ENCODE measurements around the gene ZNF227.
A peak's percentile ranks its signal among the peaks of the same experiment; 100 is the strongest.
"Not testable (repeated sequence)": the region's sequence is repeated elsewhere in the genome, so short reads cannot be mapped to it uniquely, and the experiment has no call there.

The ZNF227 gene

DNA sequence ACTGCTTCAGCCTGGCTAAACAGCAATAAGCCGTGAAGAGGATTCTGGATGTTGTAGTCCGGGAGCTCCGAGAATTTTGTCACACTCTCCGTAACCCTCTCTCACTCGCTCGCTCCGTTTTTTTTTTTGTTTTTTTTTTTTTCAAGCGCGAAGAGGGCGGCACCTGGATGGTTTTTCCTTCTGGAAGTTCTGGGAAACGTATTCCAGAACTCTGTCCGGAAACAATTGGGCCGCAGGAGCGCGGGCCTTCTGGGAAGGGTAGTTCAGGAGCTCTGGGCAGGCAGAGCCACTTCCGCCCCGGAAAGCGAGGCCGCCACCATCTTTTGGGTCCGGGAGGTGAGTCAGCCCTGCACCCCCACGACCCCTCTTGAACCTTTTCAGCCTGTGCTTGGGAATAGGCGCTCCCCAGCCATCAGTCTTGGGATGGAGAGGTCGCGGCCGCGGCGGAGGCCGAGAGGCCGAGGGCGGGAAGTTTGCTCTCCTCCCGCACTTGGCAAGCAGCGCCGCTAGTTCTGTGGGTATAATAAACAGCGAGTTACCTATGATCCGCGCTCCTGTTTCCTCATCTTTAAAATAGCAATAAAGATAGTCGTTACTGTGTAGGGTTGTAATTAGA, at the start of gene ZNF227:
ZNF227 (plus strand) TSS at position 283 of the 616 bp plus-strand sequence. CDS start 5,261 bp downstream, outside the sequence.
- DNase-seq, result peak; percentile 83

DNA sequence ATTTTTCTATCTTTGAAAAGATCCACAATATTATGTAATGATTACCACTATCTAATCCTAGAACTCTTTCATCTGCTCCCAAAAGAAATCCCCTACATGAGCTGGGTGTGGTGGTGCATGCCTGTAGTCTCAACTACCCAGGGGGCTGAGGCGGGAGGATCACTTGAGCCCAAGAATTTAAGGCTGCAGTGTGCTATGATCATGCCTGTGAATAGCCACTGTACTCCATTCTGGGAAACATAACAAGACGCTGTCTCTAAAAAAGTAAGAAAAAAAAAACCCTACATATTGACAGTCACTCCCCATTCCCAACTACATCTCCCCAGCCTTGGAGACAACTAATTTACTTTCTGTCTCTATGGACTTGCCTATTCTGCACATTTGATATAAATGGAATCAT, 48.5 kb upstream of the ZNF227 start:
- no peak for DNase-seq

DNA sequence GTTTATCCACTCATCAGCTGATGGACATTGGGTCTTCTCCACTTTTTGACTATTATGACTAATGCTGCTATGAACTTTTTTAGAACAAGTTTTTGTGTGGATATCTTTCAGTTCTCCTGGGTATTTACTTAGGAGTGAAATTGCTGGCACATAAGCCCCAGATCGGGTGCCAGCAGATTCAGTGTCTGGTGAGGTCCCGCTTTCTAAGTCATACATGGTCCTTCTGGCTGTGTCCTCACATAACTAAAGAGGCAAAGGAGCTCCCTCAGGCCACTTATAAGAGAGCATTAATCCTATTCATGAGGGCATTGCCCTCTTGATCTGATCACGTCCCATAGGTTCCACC, 48.0 kb upstream of the ZNF227 start:
- no peak for DNase-seq

- peak; percentile 99 for DNase-seq
Measured at GRCh38 chr19:44164673-44165512, 47.4 kb upstream of the ZNF227 start, which contains the start of gene ZNF226. Gene ZNF226 (plus strand): TSS chr19:44165100. CDS start chr19:44170081, 4,981 bp downstream.

DNA sequence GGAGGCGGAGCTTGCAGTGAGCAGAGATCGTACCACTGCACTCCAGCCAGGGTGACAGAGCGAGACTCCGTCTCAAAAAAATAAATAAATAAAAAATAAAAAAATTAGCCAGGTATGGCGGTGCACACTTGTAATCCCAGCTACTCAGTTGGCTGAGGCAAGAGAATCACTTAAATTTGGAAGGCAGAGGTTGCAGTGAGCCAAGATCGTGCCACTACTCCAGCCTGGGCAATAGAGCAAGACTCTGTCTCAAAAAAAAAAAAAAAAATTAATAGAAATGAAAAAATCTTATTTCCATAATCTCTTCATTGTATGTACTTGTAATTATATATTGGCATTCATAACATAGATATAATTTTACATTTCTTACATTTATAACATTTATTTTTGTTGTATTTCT, 41.7 kb upstream of the ZNF227 start:
- DNase-seq, result not testable (repeated sequence)

DNA sequence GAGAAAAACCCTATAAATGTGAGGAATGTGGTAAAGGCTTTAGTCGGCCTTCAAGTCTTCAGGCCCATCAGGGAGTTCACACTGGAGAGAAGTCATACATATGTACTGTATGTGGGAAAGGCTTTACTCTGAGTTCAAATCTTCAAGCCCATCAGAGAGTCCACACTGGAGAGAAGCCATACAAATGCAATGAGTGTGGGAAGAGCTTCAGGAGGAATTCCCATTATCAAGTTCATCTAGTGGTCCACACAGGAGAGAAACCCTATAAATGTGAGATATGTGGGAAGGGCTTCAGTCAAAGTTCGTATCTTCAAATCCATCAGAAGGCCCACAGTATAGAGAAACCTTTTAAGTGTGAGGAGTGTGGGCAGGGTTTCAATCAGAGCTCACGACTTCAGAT, 35.7 kb upstream of the ZNF227 start:
- DNase-seq, result no peak

DNA sequence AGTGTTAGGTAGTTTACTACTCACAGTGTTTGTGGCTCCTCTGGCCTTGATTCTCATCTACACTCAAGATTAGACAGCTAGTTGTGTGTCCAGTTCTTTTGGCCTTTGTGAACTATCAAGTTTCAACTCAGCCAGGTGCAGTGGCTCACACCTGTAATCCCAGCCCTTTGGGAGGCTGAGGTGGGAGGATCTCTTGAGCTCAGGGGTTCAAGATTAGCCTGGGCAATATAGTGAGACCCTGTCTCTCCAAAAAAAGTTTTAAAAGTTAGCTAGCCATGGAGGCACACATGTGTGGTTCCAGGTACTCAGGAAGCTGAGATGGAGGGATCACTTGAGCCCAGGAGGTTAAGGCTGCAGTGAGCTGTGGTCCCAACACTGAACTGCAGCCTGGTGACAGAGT, 31.4 kb upstream of the ZNF227 start:
- no peak for DNase-seq

DNA sequence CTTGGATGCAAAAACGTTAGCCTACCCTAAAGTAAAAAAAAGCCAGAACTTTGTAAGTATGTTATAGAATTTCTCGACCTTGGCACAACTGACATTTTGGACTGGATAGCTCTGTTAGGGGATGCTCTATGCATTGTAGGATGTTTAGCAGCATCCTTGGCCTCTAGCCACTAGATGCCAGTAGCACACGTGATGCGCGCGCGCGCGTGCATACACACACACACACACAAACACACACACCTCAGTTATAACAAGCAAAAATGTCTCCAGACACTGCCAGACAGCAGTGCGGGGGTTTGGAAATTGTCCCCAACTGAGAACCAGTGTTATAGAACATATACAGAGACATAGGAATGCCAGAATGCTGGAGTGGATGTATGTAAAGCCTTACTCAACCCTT, 30.2 kb upstream of the ZNF227 start:
- no peak for DNase-seq

- DNase-seq, result no peak
Measured at GRCh38 chr19:44190020-44190419, 22.3 kb upstream of the ZNF227 start.

GRCh38 chr19:44192127-44192526, 20.2 kb upstream of the ZNF227 start:
- DNase-seq, result no peak

DNA sequence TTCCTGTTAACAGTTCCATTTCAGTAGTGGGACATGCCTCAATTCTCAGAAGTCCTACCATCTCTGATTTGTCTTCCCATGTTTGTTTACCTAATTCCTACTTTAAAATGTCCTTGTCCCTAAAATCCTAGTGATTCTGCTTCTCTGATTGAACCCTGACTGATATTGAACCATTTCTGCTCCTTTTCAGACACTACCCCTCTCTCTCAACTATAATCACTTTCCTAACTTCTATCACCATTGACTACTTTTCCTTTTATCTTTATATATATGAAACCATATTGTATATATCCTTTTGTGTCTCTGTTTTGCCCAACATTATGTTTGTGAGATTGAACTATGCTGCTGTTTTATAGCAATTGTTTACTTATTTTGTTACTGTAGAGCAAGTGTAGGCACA, 15.6 kb upstream of the ZNF227 start:
- DNase-seq, result no peak

DNA sequence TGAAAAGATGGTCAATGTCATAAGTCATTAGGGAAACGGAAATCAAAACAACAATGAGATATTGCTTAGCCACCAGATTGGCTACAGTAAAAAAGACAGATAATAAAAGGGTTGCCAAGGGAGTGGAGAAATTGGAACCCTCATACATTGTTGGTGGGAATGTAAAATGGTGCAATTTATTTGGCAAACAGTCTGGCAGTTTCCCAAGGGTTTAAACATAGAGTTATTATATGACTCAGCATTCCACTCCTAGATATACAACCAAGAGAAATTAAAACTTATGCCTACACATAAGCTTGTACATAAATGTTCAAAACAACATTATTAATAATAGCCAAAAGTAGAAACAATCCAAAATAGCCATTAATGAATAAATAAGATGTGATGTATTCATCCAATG, 9.9 kb upstream of the ZNF227 start:
- DNase-seq, result no peak

DNA sequence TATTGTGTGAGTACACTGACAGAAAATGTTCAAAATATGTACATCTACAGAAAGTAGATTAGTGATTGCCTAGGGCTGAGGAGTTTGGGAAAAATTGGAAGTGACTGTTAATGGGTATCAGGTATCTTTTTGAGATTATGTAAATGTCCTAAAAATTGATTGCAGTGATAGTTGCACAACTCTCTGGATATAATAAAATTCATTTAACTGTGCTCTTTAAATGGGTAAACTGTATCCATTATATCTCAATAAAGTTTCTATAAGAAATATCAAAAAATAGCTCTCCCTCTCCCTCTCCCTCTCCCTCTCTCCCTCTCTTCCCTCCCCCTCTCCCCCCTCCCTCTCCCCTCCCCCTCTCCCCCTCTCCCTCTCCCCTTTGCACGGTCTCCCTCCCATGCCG, 9.4 kb upstream of the ZNF227 start:
- no peak for DNase-seq

DNA sequence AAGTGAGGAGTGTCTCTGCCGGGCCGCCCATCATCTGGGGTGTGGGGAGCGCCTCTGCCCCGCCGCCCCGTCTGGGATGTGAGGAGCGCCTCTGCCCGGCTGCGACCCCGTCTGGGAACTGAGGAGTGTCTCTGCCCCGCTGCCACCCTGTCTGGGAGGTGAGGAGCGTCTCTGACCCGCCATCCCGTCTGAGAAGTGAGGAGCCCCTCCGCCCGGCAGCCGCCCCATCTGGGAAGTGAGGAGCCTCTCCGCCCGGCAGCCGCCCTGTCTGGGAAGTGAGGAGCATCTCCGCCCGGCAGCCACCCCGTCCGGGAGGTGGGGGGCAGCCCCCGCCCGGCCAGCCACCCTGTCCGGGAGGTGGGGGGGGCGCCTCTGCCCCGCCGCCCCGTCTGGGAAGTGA, 8.5 kb upstream of the ZNF227 start:
- DNase-seq, result not testable (repeated sequence)

GRCh38 chr19:44204772-44205171, 7.6 kb upstream of the ZNF227 start:
- DNase-seq, result no peak

GRCh38 chr19:44207126-44207803, 5.1 kb upstream of the ZNF227 start:
- DNase-seq, result peak; percentile 93

GRCh38 chr19:44212866-44213346, 574 bp downstream of the ZNF227 start:
- DNase-seq, result no peak

- not testable (repeated sequence) for DNase-seq
Measured at GRCh38 chr19:44219926-44220325, 7.6 kb downstream of the ZNF227 start.

DNA sequence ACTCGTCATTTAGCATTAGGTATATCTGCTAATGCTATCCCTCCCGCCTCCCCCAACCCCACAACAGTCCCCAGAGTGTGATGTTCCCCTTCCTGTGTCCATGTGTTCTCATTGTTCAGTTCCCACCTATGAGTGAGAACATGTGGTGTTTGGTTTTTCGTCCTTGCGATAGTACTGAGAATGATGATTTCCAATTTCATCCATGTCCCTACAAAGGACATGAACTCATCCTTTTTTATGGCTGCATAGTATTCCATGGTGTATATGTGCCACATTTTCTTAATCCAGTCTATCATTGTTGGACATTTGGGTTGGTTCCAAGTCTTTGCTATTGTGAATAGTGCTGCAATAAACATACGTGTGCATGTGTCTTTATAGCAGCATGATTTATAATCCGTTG, 8.4 kb downstream of the ZNF227 start:
- DNase-seq, result not testable (repeated sequence)

DNA sequence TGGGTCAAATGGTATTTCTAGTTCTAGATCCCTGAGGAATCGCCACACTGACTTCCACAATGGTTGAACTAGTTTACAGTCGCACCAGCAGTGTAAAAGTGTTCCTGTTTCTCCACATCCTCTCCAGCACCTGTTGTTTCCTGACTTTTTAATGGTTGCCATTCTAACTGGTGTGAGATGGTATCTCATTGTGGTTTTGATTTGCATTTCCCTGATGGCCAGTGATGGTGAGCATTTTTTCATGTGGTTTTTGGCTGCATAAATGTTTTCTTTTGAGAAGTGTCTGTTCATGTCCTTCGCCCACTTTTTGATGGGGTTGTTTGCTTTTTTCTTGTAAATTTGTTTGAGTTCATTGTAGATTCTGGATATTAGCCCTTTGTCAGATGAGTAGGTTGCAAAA, 9.0 kb downstream of the ZNF227 start:
- not testable (repeated sequence) for DNase-seq

DNA sequence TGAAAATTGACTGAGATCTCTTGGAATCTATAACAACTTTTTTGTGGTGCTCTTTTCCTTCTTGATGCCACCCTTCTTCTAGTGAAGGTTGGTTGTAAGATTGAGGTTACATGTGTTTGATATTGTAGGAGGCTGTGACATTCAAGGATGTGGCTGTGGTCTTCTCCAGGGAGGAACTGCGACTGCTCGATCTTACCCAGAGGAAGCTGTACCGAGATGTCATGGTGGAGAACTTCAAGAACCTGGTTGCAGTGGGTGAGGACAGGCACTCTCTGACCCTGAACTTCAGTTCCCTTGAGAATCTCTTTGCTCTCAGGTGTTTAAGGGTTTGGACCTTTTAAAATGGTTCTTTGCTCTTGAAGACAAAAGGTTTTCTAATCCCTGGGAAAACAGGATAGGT, 16.0 kb downstream of the ZNF227 start:
- DNase-seq, result no peak

GRCh38 chr19:44232867-44233266, 20.5 kb downstream of the ZNF227 start:
- DNase-seq, result no peak

GRCh38 chr19:44236384-44236783, 24.1 kb downstream of the ZNF227 start:
- no peak for DNase-seq

DNA sequence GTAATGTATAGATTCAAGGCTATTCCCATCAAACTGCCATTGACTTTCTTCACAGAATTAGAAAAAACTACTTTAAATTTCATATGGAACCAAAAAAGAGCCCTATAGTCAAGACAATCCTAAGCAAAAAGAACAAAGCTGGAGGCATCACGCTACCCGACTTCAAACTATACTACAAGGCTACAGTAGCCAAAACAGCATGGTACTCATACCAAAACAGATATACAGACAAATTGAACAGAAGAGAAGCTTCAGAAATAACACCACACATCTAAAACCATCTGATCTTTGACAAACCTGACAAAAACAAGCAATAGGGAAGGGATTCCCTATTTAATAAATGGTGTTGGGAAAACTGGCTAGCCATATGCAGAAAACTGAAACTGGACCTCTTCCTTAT, 40.0 kb downstream of the ZNF227 start:
- DNase-seq, result not testable (repeated sequence)

Measured in NCI-H2029 treated with DMSO at 0.1 percent for 48 hours (cell line).